SK-N-MC (cell line): ENCODE data around the gene CABCOCO1.

Experiments
- DNase-seq: peaks from one replicate; pipeline ENCODE4 v3.0.0-alpha.2; 2011; ENCODE audit warnings: low read depth, low spot score
- H3K27ac ChIP-seq: fragments of 200-600 bp; sonication (generic); 2 replicates; pipeline ENCODE4 v1.5.1; 2016; ENCODE audit warnings: mixed run types
- H3K36me3 ChIP-seq: fragments of 200-600 bp; sonication (generic); 2 replicates; pipeline ENCODE4 v1.6.1; 2017; ENCODE audit warnings: antibody characterized with exemption, low read length, mixed read lengths; ENCODE audit not compliant: insufficient read depth
- H3K4me3 ChIP-seq: fragments of 200-600 bp; sonication (generic); 2 replicates; pipeline ENCODE4 v1.5.1; 2016
- H3K9ac ChIP-seq: fragments of 200-600 bp; sonication (generic); 2 replicates; pipeline ENCODE4 v1.8.0; 2017; ENCODE audit warnings: mixed run types, mixed read lengths; ENCODE audit not compliant: insufficient read length
- H3K9me3 ChIP-seq: fragments of 200-600 bp; sonication (generic); 2 replicates; pipeline ENCODE4 v1.6.1; 2017; ENCODE audit warnings: low read depth, mild to moderate bottlenecking, antibody characterized with exemption, low read length, moderate library complexity, mixed read lengths
- EZH2 ChIP-seq: fragments of 200-600 bp; sonication (generic); IDR thresholded peaks from one replicate; pipeline ENCODE4 v1.6.1; 2017; ENCODE audit warnings: antibody characterized with exemption
- FOXP2 ChIP-seq: optimal IDR thresholded peaks from 2 replicates; pipeline ENCODE3; 2011; ENCODE audit warnings: mild to moderate bottlenecking, moderate library complexity; ENCODE audit not compliant: insufficient read depth; ENCODE audit errors: extremely low read length, control extremely low read depth
- POLR2AphosphoS5 ChIP-seq: IDR thresholded peaks from 2 replicates; pipeline ENCODE4 v1.6.1; 2012; ENCODE audit warnings: mild to moderate bottlenecking, low read depth, low read length, borderline replicate concordance

Gene CABCOCO1

DNA sequence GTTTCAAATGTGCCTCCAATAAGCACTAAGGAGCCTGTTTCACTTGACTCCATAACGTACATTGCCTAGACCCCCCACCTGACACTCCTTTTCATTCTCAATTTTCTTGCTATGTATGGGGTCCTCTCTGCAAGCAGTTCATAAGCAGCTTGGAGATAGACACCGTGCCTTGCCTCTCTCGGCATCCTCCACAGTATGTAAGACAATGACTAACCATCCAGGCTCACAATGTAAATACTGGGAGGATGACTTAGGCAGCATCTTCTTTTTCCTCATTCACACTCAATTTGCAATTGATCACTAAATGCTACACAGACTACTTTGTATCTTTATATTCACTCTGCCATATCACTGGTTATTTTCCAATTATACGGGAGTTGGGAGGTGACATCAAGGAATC, 22.8 kb upstream of the CABCOCO1 start:
- DNase-seq = no peak
- H3K36me3 ChIP-seq = no peaks in the 10 kb centered on the region
- no peaks in the 10 kb centered on the region for H3K9me3 ChIP-seq
- H3K27ac ChIP-seq = no peak overlapping the region
- no peak overlapping the region for H3K4me3 ChIP-seq
- H3K9ac ChIP-seq = no peak overlapping the region
- TF ChIP-seq POLR2AphosphoS5 (no peak), FOXP2 (no peak), EZH2 (no peak)

DNA sequence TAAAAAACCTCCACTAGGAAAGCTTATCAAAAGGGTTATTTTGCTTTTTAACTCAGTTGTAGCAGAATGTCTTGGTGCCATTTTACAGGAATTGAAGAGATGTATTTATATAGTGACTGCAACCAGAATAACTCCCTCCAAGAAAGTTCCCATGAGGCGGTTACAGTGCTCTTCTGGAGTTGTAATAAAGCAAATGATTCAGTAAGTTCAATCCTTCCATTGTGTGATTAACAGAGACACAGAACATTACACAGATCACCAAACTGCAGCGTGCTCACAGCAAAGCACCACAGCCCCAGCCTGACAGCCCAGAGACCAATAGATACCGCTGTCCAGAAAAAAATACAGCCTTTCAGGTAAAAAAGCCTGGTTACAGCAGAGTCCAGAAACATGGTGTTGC, 21.9 kb upstream of the CABCOCO1 start:
- Histone ChIP-seq H3K9ac (no peak overlapping the region), H3K9me3 (no peaks in the 10 kb centered on the region), H3K36me3 (no peaks in the 10 kb centered on the region), H3K27ac (no peak overlapping the region), H3K4me3 (no peak overlapping the region)
- no peak for DNase-seq
- no peak for TF ChIP-seq POLR2AphosphoS5
- no peak for TF ChIP-seq FOXP2
- no peak for TF ChIP-seq EZH2

DNA sequence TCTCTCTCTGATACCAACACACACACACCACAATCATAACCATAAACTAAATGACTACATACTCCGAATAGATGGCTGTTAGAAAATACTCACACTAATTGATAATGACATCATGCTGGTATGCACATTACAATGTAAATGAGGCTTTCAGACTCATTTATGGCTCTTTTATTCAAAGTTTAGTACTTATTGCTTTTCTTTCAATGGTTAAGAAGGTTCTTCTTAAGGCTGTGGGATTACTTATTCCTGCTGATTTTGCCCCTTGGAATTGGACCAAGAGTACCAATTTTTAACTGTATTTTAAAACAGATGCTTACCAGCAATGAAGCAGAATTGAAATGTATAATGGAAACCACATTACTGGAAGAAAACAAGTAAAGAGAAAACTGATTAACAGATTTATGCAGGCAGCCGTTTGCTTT, 20.6 kb upstream of the CABCOCO1 start:
- Histone ChIP-seq H3K4me3 (no peak overlapping the region; the same call in 1 of the 2 replicates), H3K36me3 (no peaks in the 10 kb centered on the region), H3K27ac (peak overlapping the region; percentile 19; the same call in 1 of the 2 replicates), H3K9ac (no peak overlapping the region), H3K9me3 (no peaks in the 10 kb centered on the region)
- no peak for DNase-seq
- TF ChIP-seq FOXP2 = no peak
- TF ChIP-seq POLR2AphosphoS5 = no peak
- no peak for TF ChIP-seq EZH2

DNA sequence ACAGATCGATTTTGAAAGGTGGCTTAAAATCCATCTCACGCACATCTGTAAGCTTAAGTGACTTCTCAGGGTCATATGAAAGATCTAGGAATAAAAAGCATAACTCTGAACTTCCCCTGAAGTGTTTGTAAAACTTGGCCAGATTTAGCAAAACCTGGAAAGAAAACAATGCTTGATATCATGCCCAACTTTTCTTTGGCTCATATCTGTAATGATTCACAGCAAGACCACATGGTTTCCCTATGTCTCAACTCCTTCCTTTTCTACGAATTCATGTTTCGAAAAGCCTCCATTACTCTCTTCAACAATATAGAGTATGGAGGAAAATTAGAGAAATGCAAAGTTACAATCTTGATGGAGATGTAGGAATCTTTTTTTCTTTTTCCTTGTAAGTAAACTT, 20.1 kb upstream of the CABCOCO1 start:
- Histone ChIP-seq H3K27ac (peak overlapping the region; percentile 19; the same call in 1 of the 2 replicates), H3K36me3 (no peaks in the 10 kb centered on the region), H3K9me3 (no peaks in the 10 kb centered on the region), H3K9ac (no peak overlapping the region), H3K4me3 (no peak overlapping the region; the same call in 1 of the 2 replicates)
- no peak for DNase-seq
- no peak for TF ChIP-seq FOXP2
- TF ChIP-seq EZH2 = no peak
- TF ChIP-seq POLR2AphosphoS5 = no peak

- DNase-seq = no peak
- Histone ChIP-seq H3K9me3 (no peaks in the 10 kb centered on the region), H3K4me3 (no peak overlapping the region), H3K36me3 (no peaks in the 10 kb centered on the region), H3K27ac (no peak overlapping the region), H3K9ac (no peak overlapping the region)
- TF ChIP-seq FOXP2 = no peak
- TF ChIP-seq EZH2 = no peak
- no peak for TF ChIP-seq POLR2AphosphoS5
Observed at GRCh38 chr10:61643316-61643751, 19.4 kb upstream of the CABCOCO1 start.

GRCh38 chr10:61653699-61654098, 9.0 kb upstream of the CABCOCO1 start:
- Histone ChIP-seq H3K9me3 (no peaks in the 10 kb centered on the region), H3K4me3 (no peak overlapping the region)

GRCh38 chr10:61655335-61655851, 7.3 kb upstream of the CABCOCO1 start:
- Histone ChIP-seq H3K36me3 (no peaks in the 10 kb centered on the region), H3K9me3 (no peaks in the 10 kb centered on the region), H3K9ac (no peak overlapping the region), H3K4me3 (no peak overlapping the region), H3K27ac (no peak overlapping the region)
- TF ChIP-seq FOXP2 (no peak), POLR2AphosphoS5 (no peak), EZH2 (no peak)
- DNase-seq = no peak

More at GRCh38 chr10:61653699-61654098, 9.0 kb upstream of the CABCOCO1 start:
- no peak overlapping the region for H3K9ac ChIP-seq
- TF ChIP-seq POLR2AphosphoS5 (no peak), EZH2 (no peak), FOXP2 (no peak)
- H3K27ac ChIP-seq = no peak overlapping the region
- H3K36me3 ChIP-seq = no peaks in the 10 kb centered on the region
- DNase-seq = no peak

DNA sequence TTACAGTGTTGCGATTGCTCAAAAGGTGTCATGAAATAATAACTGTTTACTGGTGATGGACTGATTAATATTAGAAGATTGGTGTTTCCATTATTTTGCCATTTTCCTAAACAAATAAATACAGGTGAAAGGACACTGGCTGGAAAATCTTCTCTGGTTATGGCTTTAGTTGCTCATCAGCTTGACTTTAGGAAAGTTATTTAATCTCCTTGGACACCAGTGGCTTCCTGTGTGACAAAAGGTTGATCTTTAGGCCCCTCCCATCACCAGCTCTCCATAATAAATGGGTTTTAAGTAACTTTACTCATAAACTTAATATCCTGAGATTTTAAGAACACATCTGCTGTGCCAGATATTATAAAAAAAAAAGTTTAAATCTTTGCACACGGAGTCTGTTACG, 737 bp downstream of the CABCOCO1 start:
- H3K4me3 ChIP-seq = 0 out of 2 replicates have a peak overlapping the region, but pooled peaks have one; percentile 36
- no peak overlapping the region for H3K9ac ChIP-seq
- no peak overlapping the region for H3K27ac ChIP-seq
- H3K9me3 ChIP-seq = no peaks in the 10 kb centered on the region
- no peak for DNase-seq
- H3K36me3 ChIP-seq = no peaks in the 10 kb centered on the region
- TF ChIP-seq FOXP2 (no peak), POLR2AphosphoS5 (no peak), EZH2 (no peak)

- TF ChIP-seq POLR2AphosphoS5 (no peak), FOXP2 (no peak), EZH2 (no peak)
- no peaks in the 10 kb centered on the region for H3K36me3 ChIP-seq
- H3K9ac ChIP-seq = no peak overlapping the region
- H3K27ac ChIP-seq = no peak overlapping the region
- no peak for DNase-seq
- H3K4me3 ChIP-seq = no peak overlapping the region
- H3K9me3 ChIP-seq = no peaks in the 10 kb centered on the region
Observed at GRCh38 chr10:61664985-61665384, 2.3 kb downstream of the CABCOCO1 start.
